ENCODE data around the gene DBNL.

The DBNL gene

DNA sequence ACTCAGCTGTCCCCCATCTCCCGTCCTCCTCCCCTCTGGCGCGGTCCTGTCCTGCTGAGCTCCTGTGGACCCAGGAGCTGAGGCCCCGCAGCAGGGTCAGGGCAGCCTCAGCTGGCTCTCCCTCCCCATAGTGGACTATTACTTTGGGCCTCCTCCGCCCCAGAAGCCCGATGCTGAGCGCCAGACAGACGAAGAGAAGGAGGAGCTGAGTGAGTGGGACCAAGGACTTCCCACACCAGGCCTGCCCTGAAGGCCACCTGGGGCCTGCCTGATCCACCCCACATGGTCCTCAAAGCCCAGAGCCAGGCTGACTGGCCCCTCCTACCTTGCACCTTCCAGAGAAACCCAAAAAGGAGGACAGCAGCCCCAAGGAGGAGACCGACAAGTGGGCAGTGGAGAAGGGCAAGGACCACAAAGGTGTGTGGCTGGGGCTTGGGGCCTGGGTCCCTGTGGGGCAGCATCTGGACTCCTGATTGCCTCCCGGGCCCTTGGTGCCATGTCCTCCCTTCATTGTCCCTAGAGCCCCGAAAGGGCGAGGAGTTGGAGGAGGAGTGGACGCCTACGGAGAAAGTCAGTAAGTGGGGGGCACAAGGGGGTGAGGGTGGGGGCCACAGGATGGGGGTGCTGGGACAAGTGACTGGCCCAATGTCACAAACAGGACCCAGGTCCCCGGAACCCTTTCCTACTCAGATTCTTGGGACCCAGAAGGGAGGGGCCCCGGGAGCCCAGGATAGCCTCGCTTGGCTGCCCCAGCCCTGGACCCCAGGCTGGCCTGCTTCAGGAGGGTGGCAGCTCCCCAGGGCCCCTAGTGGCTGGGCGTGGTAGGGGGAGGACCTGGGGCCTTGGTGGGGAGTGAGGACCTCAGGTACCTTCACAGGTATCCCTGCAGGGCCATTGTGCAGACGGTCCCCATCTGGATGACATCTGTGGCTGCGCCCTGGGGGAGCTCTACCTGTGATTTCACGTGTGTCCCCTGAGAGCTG is 64.6 kb downstream of the DBNL start:
- DNase-seq (ENCODE audit: extremely low read depth in 1 of 2, low read depth in 1 of 2) = no peak

DNA sequence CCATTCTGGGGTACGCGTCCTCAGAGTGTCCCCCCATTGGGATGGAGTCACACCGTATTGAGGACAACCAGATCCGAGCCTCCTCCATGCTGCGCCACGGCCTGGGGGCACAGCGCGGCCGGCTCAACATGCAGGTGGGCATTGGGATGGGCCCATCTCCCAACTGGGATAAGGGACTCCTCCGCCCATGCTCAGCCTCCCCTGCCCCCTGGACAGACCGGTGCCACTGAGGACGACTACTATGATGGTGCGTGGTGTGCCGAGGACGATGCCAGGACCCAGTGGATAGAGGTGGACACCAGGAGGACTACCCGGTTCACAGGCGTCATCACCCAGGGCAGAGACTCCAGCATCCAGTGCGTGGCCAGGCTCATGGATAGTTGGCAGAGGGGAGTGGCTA is 65.5 kb downstream of the DBNL start:
- DNase-seq (ENCODE audit: extremely low read depth in 1 of 2, low read depth in 1 of 2) = no peak

DNA sequence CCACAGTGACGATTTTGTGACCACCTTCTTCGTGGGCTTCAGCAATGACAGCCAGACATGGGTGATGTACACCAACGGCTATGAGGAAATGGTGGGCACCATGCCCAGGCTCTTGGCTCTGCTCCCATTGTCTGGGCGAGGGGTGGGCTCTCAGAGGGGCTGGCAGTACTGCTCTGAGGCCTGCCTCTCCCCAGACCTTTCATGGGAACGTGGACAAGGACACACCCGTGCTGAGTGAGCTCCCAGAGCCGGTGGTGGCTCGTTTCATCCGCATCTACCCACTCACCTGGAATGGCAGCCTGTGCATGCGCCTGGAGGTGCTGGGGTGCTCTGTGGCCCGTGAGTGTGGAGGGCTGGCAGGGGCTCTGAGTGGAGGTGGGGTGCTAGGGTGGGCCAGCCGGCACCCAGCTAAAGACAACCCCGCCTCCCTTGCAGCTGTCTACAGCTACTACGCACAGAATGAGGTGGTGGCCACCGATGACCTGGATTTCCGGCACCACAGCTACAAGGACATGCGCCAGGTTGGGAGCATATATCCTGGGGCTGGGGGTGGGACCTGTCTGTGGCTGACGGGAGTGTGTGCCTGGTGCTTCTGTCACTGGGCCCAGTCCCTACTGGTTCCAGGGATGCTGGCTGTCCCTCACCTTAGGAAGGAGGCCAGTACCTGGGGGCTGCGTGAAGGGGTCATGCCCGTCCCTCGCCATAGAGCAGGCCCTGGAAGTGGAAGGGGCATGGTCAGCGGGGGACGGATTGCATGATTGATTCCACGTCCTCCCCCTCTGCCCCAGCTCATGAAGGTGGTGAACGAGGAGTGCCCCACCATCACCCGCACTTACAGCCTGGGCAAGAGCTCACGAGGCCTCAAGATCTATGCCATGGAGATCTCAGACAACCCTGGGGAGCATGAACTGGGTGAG is 66.5 kb downstream of the DBNL start:
- no peak for DNase-seq (ENCODE audit: extremely low read depth in 1 of 2, low read depth in 1 of 2)
